NCI-H748 treated with DMSO at 0.1 percent for 48 hours (cell line): ENCODE data around the gene EEFSEC.

Source experiments
- DNase-seq: peaks from one replicate; lab custom pipeline; 2025; lab: John Stamatoyannopoulos, UW

Gene EEFSEC

GRCh38 chr3:128285967-128286321 lies 132.7 kb downstream of the EEFSEC start:
- DNase-seq, result no peak

GRCh38 chr3:128286691-128287090 lies 133.4 kb downstream of the EEFSEC start:
- DNase-seq, result no peak

- DNase-seq, result no peak
Observed at GRCh38 chr3:128287216-128287615, 133.9 kb downstream of the EEFSEC start.

GRCh38 chr3:128289534-128289933 lies 136.3 kb downstream of the EEFSEC start:
- DNase-seq, result no peak

GRCh38 chr3:128290484-128290883 lies 137.2 kb downstream of the EEFSEC start:
- no peak for DNase-seq

GRCh38 chr3:128293930-128294329 lies 140.6 kb downstream of the EEFSEC start:
- DNase-seq, result no peak

- DNase-seq, result no peak
Observed at GRCh38 chr3:128294999-128295468, 141.8 kb downstream of the EEFSEC start.

- no peak for DNase-seq
Observed at GRCh38 chr3:128296469-128297251, 143.4 kb downstream of the EEFSEC start.

- no peak for DNase-seq
Observed at GRCh38 chr3:128297401-128298138, 144.3 kb downstream of the EEFSEC start.

- DNase-seq, result no peak
Observed at GRCh38 chr3:128301186-128302023, 148.1 kb downstream of the EEFSEC start.

- no peak for DNase-seq
Observed at GRCh38 chr3:128306481-128306880, 153.2 kb downstream of the EEFSEC start.

- no peak for DNase-seq
Observed at GRCh38 chr3:128307029-128307633, 153.8 kb downstream of the EEFSEC start.

GRCh38 chr3:128307781-128308469 lies 154.6 kb downstream of the EEFSEC start:
- no peak for DNase-seq

GRCh38 chr3:128309026-128309425 lies 155.7 kb downstream of the EEFSEC start:
- peak; percentile 20 for DNase-seq

- no peak for DNase-seq
Observed at GRCh38 chr3:128310286-128311058, 157.2 kb downstream of the EEFSEC start.

GRCh38 chr3:128311441-128311844 lies 158.2 kb downstream of the EEFSEC start:
- DNase-seq, result no peak

GRCh38 chr3:128312271-128312670 lies 159.0 kb downstream of the EEFSEC start:
- no peak for DNase-seq

GRCh38 chr3:128313071-128313725 lies 159.9 kb downstream of the EEFSEC start:
- DNase-seq, result no peak

- no peak for DNase-seq
Observed at GRCh38 chr3:128313935-128314334, 160.7 kb downstream of the EEFSEC start.

GRCh38 chr3:128315313-128315712 lies 162.0 kb downstream of the EEFSEC start:
- DNase-seq, result no peak
